CD4-positive, alpha-beta T cell (primary cell): ENCODE results near the gene TSPAN2. TPM values are rescaled to one million over a fixed set of nuclear protein-coding genes. Genes with fewer than 3 reads are reported as not detected.

Source experiments
- ATAC-seq: fragments of 200-7000 bp; cut with Tn5 transposase; one replicate; pipeline ENCODE4 v1.10.0; 2022; ENCODE audit warnings: mild to moderate bottlenecking; ENCODE audit not compliant: poor library complexity
- CTCF ChIA-PET: fragments of 350-600 bp; sonication (Branson Sonifier 250); formaldehyde crosslinking; loops from one replicate; lab custom pipeline; 2021; ENCODE audit warnings: antibody characterized with exemption, inconsistent platforms; lab: Charles Lee
- POLR2A ChIA-PET: fragments of 350-600 bp; sonication (Branson Sonifier 250); formaldehyde crosslinking; loops from one replicate; lab custom pipeline; 2021; ENCODE audit warnings: antibody characterized with exemption, inconsistent platforms; lab: Charles Lee
- DNase-seq, 14 experiments: peaks; one replicate each; pipeline ENCODE4 v3.0.0-alpha.2; 2013 to 2020; ENCODE audit warnings: mixed read lengths in 2 of 14
- H3K27ac ChIP-seq, 2 donors: one replicate each; pipeline versions ENCODE4 v1.5.1 to v1.7.0; 2013; ENCODE audit warnings: low read length in 2 of 2, low read depth in 1 of 2, mild to moderate bottlenecking in 1 of 2
- H3K27me3 ChIP-seq, 2 experiments: 1 replicate in 1 of 2; 2 replicates in 1 of 2; pipeline versions ENCODE4 v1.6.1 to v1.7.0; 2013; ENCODE audit warnings: low read length in 2 of 2, control low read depth in 1 of 2, mild to moderate bottlenecking in 1 of 2, moderate library complexity in 1 of 2; ENCODE audit not compliant: insufficient read depth in 2 of 2, control insufficient read depth in 1 of 2
- H3K36me3 ChIP-seq: one replicate; pipeline ENCODE4 v1.6.1; 2013; ENCODE audit warnings: low read length, control low read depth; ENCODE audit not compliant: insufficient read depth
- H3K4me1 ChIP-seq: one replicate; pipeline ENCODE4 v1.6.1; 2013; ENCODE audit warnings: low read length, control low read depth; ENCODE audit not compliant: insufficient read depth
- H3K4me3 ChIP-seq: one replicate; pipeline ENCODE4 v1.5.1; 2013; ENCODE audit warnings: mild to moderate bottlenecking, low read length, moderate library complexity
- H3K9me3 ChIP-seq, 2 experiments: 1 replicate in 1 of 2; 2 replicates in 1 of 2; pipeline versions ENCODE4 v1.6.1 to v1.7.0; 2013; ENCODE audit warnings: low read length in 2 of 2, mild to moderate bottlenecking in 2 of 2, control low read depth in 1 of 2, moderate library complexity in 1 of 2; ENCODE audit not compliant: control insufficient read depth in 1 of 2, insufficient read depth in 1 of 2
- H3K27ac Mint-ChIP-seq: one replicate; pipeline ENCODE4 v1.8.0; 2020; ENCODE audit warnings: mixed read lengths
- H3K27me3 Mint-ChIP-seq: one replicate; pipeline ENCODE4 v1.8.0; 2021; ENCODE audit warnings: mixed read lengths
- H3K36me3 Mint-ChIP-seq: one replicate; pipeline ENCODE4 v1.8.0; 2021; ENCODE audit warnings: low read depth, mixed read lengths
- H3K4me1 Mint-ChIP-seq: one replicate; pipeline ENCODE4 v1.8.0; 2021; ENCODE audit warnings: low read depth, mixed read lengths
- H3K4me3 Mint-ChIP-seq: one replicate; pipeline ENCODE4 v1.8.0; 2020; ENCODE audit warnings: mild to moderate bottlenecking, mixed read lengths
- H3K9me3 Mint-ChIP-seq: one replicate; pipeline ENCODE4 v1.8.0; 2020; ENCODE audit warnings: mixed read lengths
- CTCF ChIP-seq: fragments of 200-600 bp; IDR thresholded peaks from one replicate; pipeline ENCODE4 v1.8.0; 2022; ENCODE audit warnings: antibody characterized with exemption, mild to moderate bottlenecking
- intact Hi-C, 2 experiments: fragments of 100-400 bp; cut with DNase I in 1 of 2; cut with micrococcal nuclease in 1 of 2; formaldehyde crosslinking; loops; one replicate each; pipeline versions ENCODE4 v1.15.1 to v1.9.0; 2023 to 2025; cut with DNase I, micrococcal nuclease
- total RNA-seq, 174 experiments: library from RNA in 2 of 174; stranded (reverse) in 2 of 174; gene quantifications; one replicate each; pipeline ENCODE4 v1.2.3 and lab custom pipeline; 2021 to 2026

Gene TSPAN2
- total RNA-seq, 2 experiments from 2014 or later: 0.95 to 1.6 TPM

GRCh38 chr1:115115521-115116161, 26.3 kb upstream of the TSPAN2 start:
- Mint-ChIP-seq H3K36me3 (no peaks in the 10 kb centered on the region), H3K4me1 (peaks cover 7% of the 10 kb centered on the region), H3K27me3 (peaks cover 22% of the 10 kb centered on the region), H3K9me3 (peaks cover 3% of the 10 kb centered on the region), H3K27ac (no peak overlapping the region), H3K4me3 (no peak overlapping the region)
- Histone ChIP-seq H3K4me1 (peaks cover 16% of the 10 kb centered on the region), H3K9me3 (peaks cover 4 to 6% of the 10 kb centered on the region in 2 experiments), H3K27ac (no peak overlapping the region), H3K36me3 (no peaks in the 10 kb centered on the region), H3K4me3 (no peak overlapping the region), H3K27me3 (peaks cover 0 to 12% of the 10 kb centered on the region in 2 experiments)
- no peak for TF ChIP-seq CTCF
- DNase-seq (no peak), ATAC-seq (no peak)
- intact Hi-C loops: no loop called here
- ChIA-PET CTCF (no interaction called here), POLR2A (no interaction called here)

- H3K27ac Mint-ChIP-seq: no peak overlapping the region
- intact Hi-C loops: loop anchor here in 1 of 2 experiments (5.0 kb wide), 1 partner anchor 767 kb away; no protein-coding TSS in a partner anchor
These were observed 25.0 kb upstream of the TSPAN2 start for GRCh38 chr1:115114308-115114707.

GRCh38 chr1:115113766-115114165, 24.5 kb upstream of the TSPAN2 start:
- CTCF ChIA-PET: interaction anchor here (1.3 to 2.5 kb wide), 7 partner anchors 14 to 134 kb away, joined by 3 to 12 read pairs (median 6); no protein-coding TSS in a partner anchor

More at GRCh38 chr1:115114308-115114707, 25.0 kb upstream of the TSPAN2 start:
- H3K4me1 Mint-ChIP-seq: peaks cover 7% of the 10 kb centered on the region
- H3K4me3 Mint-ChIP-seq: no peak overlapping the region
- no peaks in the 10 kb centered on the region for H3K36me3 Mint-ChIP-seq
- Histone ChIP-seq H3K36me3 (no peaks in the 10 kb centered on the region), H3K4me3 (no peak overlapping the region), H3K27ac (no peak overlapping the region), H3K4me1 (peaks cover 16% of the 10 kb centered on the region), H3K27me3 (peaks cover 0 to 3% of the 10 kb centered on the region in 2 experiments), H3K9me3 (no peaks in the 10 kb centered on the region)
- peak in 5 of 14 experiments; percentile 16 to 58 (median 24) for DNase-seq
- ATAC-seq: no peak
- ChIA-PET POLR2A (interaction anchor here (1.1 kb wide), 1 partner anchor 15 kb away, joined by 3 read pairs; no protein-coding TSS in a partner anchor), CTCF (interaction anchor here (2.5 kb wide), 1 partner anchor 15 kb away, joined by 9 read pairs; no protein-coding TSS in a partner anchor)
- no peak for TF ChIP-seq CTCF
- H3K27me3 Mint-ChIP-seq: peaks cover 15% of the 10 kb centered on the region
- no peaks in the 10 kb centered on the region for H3K9me3 Mint-ChIP-seq

More at GRCh38 chr1:115113766-115114165, 24.5 kb upstream of the TSPAN2 start:
- Histone ChIP-seq H3K27ac (no peak overlapping the region), H3K36me3 (no peaks in the 10 kb centered on the region), H3K27me3 (peaks cover 0 to 1% of the 10 kb centered on the region in 2 experiments), H3K4me3 (no peak overlapping the region), H3K9me3 (peaks cover 0 to 2% of the 10 kb centered on the region in 2 experiments), H3K4me1 (peaks cover 16% of the 10 kb centered on the region)
- peaks cover 10% of the 10 kb centered on the region for H3K27me3 Mint-ChIP-seq
- H3K36me3 Mint-ChIP-seq: no peaks in the 10 kb centered on the region
- no peak overlapping the region for H3K27ac Mint-ChIP-seq
- peaks cover 7% of the 10 kb centered on the region for H3K4me1 Mint-ChIP-seq
- no peak overlapping the region for H3K4me3 Mint-ChIP-seq
- ATAC-seq (no peak), DNase-seq (no peak)
- POLR2A ChIA-PET: interaction anchor here (1.1 kb wide), 1 partner anchor 14 kb away, joined by 3 read pairs; no protein-coding TSS in a partner anchor
- intact Hi-C loops: loop anchor here (1.0 to 5.0 kb wide), 3 partner anchors 61 to 766 kb away; no protein-coding TSS in a partner anchor
- TF ChIP-seq CTCF: no peak
- no peaks in the 10 kb centered on the region for H3K9me3 Mint-ChIP-seq
